Panc1 (cell line): ENCODE measurements around the gene HERC3. TPM values are rescaled to one million over a fixed set of nuclear protein-coding genes. Genes with fewer than 3 reads are reported as not detected.

ENCODE experiments used
- ATAC-seq: fragments of 200-7000 bp; cut with Tn5 transposase; 2 replicates; pipeline ENCODE4 v1.9.1; 2020; ENCODE audit warnings: mild to moderate bottlenecking, moderate library complexity
- BruUV-seq: library from RNA; stranded (reverse); fragments of 400-500 nt; replicated peaks from 2 replicates; lab custom pipeline; 2021; lab: Mats Ljungman, UMichigan
- CTCF ChIA-PET: fragments of 300-600 bp; sonication (Branson Sonifier 250); formaldehyde crosslinking; loops from one replicate; lab custom pipeline; 2022; ENCODE audit warnings: antibody characterized with exemption; lab: Charles Lee
- POLR2A ChIA-PET: fragments of 300-600 bp; sonication (Branson Sonifier 250); formaldehyde crosslinking; loops from one replicate; lab custom pipeline; 2022; ENCODE audit warnings: antibody characterized with exemption; lab: Charles Lee
- DNase-seq: peaks from one replicate; pipeline ENCODE4 v3.0.0-alpha.2; 2010; ENCODE audit warnings: low read depth, low spot score
- H3K27ac ChIP-seq: 2 replicates; pipeline ENCODE4 v1.5.1; 2011; ENCODE audit warnings: mild to moderate bottlenecking, low read length, inconsistent platforms
- H3K27me3 ChIP-seq: fragments of 200-500 bp; sonication (Bioruptor generic); 2 replicates; pipeline ENCODE4 v1.6.0; 2014; ENCODE audit warnings: low read length, inconsistent platforms; ENCODE audit not compliant: control insufficient read depth, insufficient read depth
- H3K36me3 ChIP-seq: fragments of 200-500 bp; sonication (Bioruptor generic); 2 replicates; pipeline ENCODE4 v1.5.1; 2014; ENCODE audit warnings: inconsistent platforms, mild to moderate bottlenecking, low read length, moderate library complexity; ENCODE audit not compliant: control insufficient read depth, insufficient read depth
- H3K4me1 ChIP-seq: 2 replicates; pipeline ENCODE4 v1.5.1; 2011; ENCODE audit warnings: inconsistent platforms, mild to moderate bottlenecking, low read length, moderate library complexity; ENCODE audit not compliant: control insufficient read depth, insufficient read depth
- H3K4me3 ChIP-seq, 2 experiments: 2 replicates each; pipeline ENCODE4 v1.5.1; 2011 to 2012; ENCODE audit warnings: low read depth in 2 of 2, low read length in 2 of 2, mild to moderate bottlenecking in 2 of 2, inconsistent platforms in 1 of 2, moderate library complexity in 1 of 2
- H3K9me3 ChIP-seq: fragments of 200-500 bp; sonication (Bioruptor generic); 2 replicates; pipeline ENCODE4 v1.5.1; 2014; ENCODE audit warnings: low read depth, mild to moderate bottlenecking, inconsistent platforms, low read length, moderate library complexity; ENCODE audit not compliant: control insufficient read depth, insufficient read depth
- CTCF ChIP-seq: fragments of 450-650 bp; IDR thresholded peaks from 2 replicates; pipeline ENCODE4 v1.5.1; 2017; ENCODE audit warnings: mild to moderate bottlenecking
- POLR2AphosphoS5 ChIP-seq: IDR thresholded peaks from 2 replicates; pipeline ENCODE4 v1.6.1; 2012; ENCODE audit warnings: mild to moderate bottlenecking, low read depth, low read length, moderate library complexity
- REST ChIP-seq, 2 experiments: IDR thresholded peaks; 2 replicates each; pipeline ENCODE4 v1.6.1; 2011 to 2012; ENCODE audit warnings: low read depth in 2 of 2, control low read depth in 1 of 2, low read length in 1 of 2, mild to moderate bottlenecking in 1 of 2, moderate library complexity in 1 of 2; ENCODE audit not compliant: insufficient read depth in 1 of 2
- SIN3A ChIP-seq: IDR thresholded peaks from 2 replicates; pipeline ENCODE4 v1.6.1; 2012; ENCODE audit warnings: low read depth, mild to moderate bottlenecking, low read length, moderate library complexity, borderline replicate concordance; ENCODE audit not compliant: insufficient read depth
- TCF7L2 ChIP-seq: IDR thresholded peaks from 2 replicates; pipeline ENCODE4 v1.6.1; 2011; ENCODE audit warnings: mild to moderate bottlenecking, low read depth, low read length, inconsistent platforms
- in situ Hi-C: cut with HindIII; loops from 2 replicates; pipeline ENCODE4 v1.10.0; 2016; ENCODE audit warnings: low sequenced_read_pairs, low pct_unique_long_range_greater_than_20kb
- intact Hi-C: fragments of 100-400 bp; cut with micrococcal nuclease; formaldehyde crosslinking; loops from one replicate; pipeline ENCODE4 v1.10.0; 2022; ENCODE audit not compliant: unreplicated experiment
- total RNA-seq: library from RNA; stranded (reverse); gene quantifications from one replicate; pipeline ENCODE4 v1.2.1, GENCODE V29; 2021; ENCODE audit not compliant: unreplicated experiment

The HERC3 gene
- total RNA-seq, 1 experiment from 2014 or later: 1.1 TPM

- Histone ChIP-seq H3K36me3 (no peaks in the 10 kb centered on the region), H3K27ac (no peak overlapping the region), H3K4me3 (no peak overlapping the region), H3K27me3 (no peaks in the 10 kb centered on the region), H3K9me3 (no peaks in the 10 kb centered on the region), H3K4me1 (no peaks in the 10 kb centered on the region)
- TF ChIP-seq CTCF: no peak
- no peak for TF ChIP-seq SIN3A
- no peak for TF ChIP-seq TCF7L2
- TF ChIP-seq REST (IDR thresholded peaks at IDR 0.05; ENCODE audit: insufficient read depth in 1 of 2, low read depth in 2 of 2, low read length in 1 of 2): no peak
- TF ChIP-seq POLR2AphosphoS5: no peak
- intact Hi-C loops (no loop called here), in situ Hi-C loops (no loop called here)
- ATAC-seq (no peak), DNase-seq (no peak)
- ChIA-PET CTCF (no interaction called here), POLR2A (interaction anchor here (0.6 kb wide), 1 partner anchor 9 kb away, joined by 5 read pairs; no protein-coding TSS in a partner anchor)
- BruUV-seq: no TSS peak
Measured at GRCh38 chr4:88646528-88647280, 54.4 kb downstream of the HERC3 start.

GRCh38 chr4:88649716-88650115, 57.4 kb downstream of the HERC3 start:
- no peaks in the 10 kb centered on the region for H3K4me1 ChIP-seq
- CTCF ChIA-PET: no interaction called here
- H3K4me3 ChIP-seq: no peak overlapping the region
- in situ Hi-C loops: no loop called here
- no peaks in the 10 kb centered on the region for H3K27me3 ChIP-seq
- H3K27ac ChIP-seq: no peak overlapping the region
- POLR2A ChIA-PET: no interaction called here
- BruUV-seq: no TSS peak
- ATAC-seq (no peak), DNase-seq (no peak)
- intact Hi-C loops: no loop called here
- no peaks in the 10 kb centered on the region for H3K9me3 ChIP-seq
- TF ChIP-seq CTCF (no peak), TCF7L2 (no peak), SIN3A (no peak), REST (IDR thresholded peaks at IDR 0.05; ENCODE audit: insufficient read depth in 1 of 2, low read depth in 2 of 2, low read length in 1 of 2) (no peak), POLR2AphosphoS5 (no peak)
- no peaks in the 10 kb centered on the region for H3K36me3 ChIP-seq
